ENCODE measurements around the gene SAMD14. TPM values are rescaled to one million over a fixed set of nuclear protein-coding genes. Genes with fewer than 3 reads are reported as not detected.

The SAMD14 gene
- total RNA-seq, 1 experiment from 2014 or later, result not detected

Other genes starting within 250 kb of the SAMD14 start
- gene DLX4, start 161.0 kb downstream of the SAMD14 start, total RNA-seq (2014; rRNA removed; shearing (Covaris generic)), result 0.10 and 0.31 TPM in 2 replicates
- 0.13 TPM in 1 of 2 replicates, not detected in the other for gene DLX3, start 134.9 kb downstream of the SAMD14 start, total RNA-seq (2014; rRNA removed; shearing (Covaris generic))
- gene ITGA3, start 74.0 kb downstream of the SAMD14 start, total RNA-seq (2014; rRNA removed; shearing (Covaris generic)), result 680 and 729 TPM in 2 replicates
- 3.3 and 3.9 TPM in 2 replicates for gene PDK2, start 34.8 kb downstream of the SAMD14 start, total RNA-seq (2014; rRNA removed; shearing (Covaris generic))
- gene PPP1R9B, start 20.5 kb upstream of the SAMD14 start, total RNA-seq (2014; rRNA removed; shearing (Covaris generic)), result 38.7 and 46.4 TPM in 2 replicates
- not detected in 2 replicates for gene SGCA, start 35.8 kb upstream of the SAMD14 start, total RNA-seq (2014; rRNA removed; shearing (Covaris generic))
- 1.3 and 1.4 TPM in 2 replicates for gene COL1A1, start 71.5 kb upstream of the SAMD14 start, total RNA-seq (2014; rRNA removed; shearing (Covaris generic))
- gene TMEM92, start 144.3 kb upstream of the SAMD14 start, total RNA-seq (2014; rRNA removed; shearing (Covaris generic)), result 1.7 and 2.5 TPM in 2 replicates
- gene XYLT2, start 216.0 kb upstream of the SAMD14 start, total RNA-seq (2014; rRNA removed; shearing (Covaris generic)), result 50.5 and 53.4 TPM in 2 replicates
- gene MRPL27, start 243.0 kb upstream of the SAMD14 start, total RNA-seq (2014; rRNA removed; shearing (Covaris generic)), result 98.1 and 143 TPM in 2 replicates
- 23.7 and 24.4 TPM in 2 replicates for gene EME1, start 243.1 kb upstream of the SAMD14 start, total RNA-seq (2014; rRNA removed; shearing (Covaris generic))